ENCODE data around the gene SLC39A7.

SLC39A7 gene

GRCh38 chr6:33171016-33171879 lies 29.4 kb upstream of the SLC39A7 start:
- H3K36me3 ChIP-seq (ENCODE audit: control insufficient read depth, insufficient read depth, low read length) = no peaks in the 10 kb centered on the region
- no peak overlapping the region for H3K9ac ChIP-seq (ENCODE audit: low read depth, low read length)
- H3K4me1 ChIP-seq (ENCODE audit: control insufficient read depth, insufficient read depth, low read length) = peaks cover 6% of the 10 kb centered on the region; the same call in 1 of the 2 replicates
- no peaks in the 10 kb centered on the region for H3K9me3 ChIP-seq (ENCODE audit: control insufficient read depth, insufficient read depth, low read length)
- no peak overlapping the region for H3K27ac ChIP-seq (ENCODE audit: low read depth, low read length)
- H3K27me3 ChIP-seq (ENCODE audit: control insufficient read depth, insufficient read depth, low read length) = no peaks in the 10 kb centered on the region
- H3K4me3 ChIP-seq (ENCODE audit: low read depth, low read length) = no peak overlapping the region

DNA sequence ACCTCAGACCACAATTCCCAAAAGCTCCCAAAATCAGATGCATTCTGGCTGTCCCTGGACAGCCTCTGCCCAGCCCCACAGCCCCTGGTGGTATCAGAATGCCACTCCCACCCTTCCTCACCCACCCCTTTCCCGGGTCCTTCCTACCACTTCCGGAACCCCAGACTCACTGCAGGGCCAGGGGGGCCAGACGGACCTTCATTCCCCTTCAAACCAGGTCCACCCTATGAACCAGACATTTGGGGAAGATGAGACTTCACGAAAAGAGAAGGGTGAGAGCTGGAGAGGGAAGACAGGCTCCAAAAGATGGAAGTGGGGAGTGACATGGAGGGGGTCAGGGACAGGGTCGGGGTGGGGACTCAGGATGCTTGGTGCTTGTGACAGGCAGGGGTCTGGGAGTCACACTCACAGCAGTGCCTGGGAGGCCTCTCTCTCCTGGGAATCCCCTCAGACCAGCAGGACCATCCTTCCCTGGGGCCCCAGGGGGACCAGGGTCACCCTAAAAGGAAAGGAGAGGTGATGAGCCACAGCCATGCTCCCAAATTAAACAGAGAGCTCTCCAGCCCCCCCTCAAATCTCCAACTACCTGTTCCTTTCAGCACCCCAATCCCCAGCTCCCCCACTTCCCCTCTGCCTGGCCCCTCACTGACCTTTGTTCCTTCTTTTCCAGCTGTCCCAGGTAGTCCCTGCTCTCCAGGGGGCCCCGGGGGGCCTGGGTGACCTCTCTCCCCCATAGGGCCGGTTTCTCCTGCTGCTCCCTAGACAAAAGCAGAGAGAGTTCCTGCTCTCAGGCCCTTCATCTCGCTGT lies 28.6 kb upstream of the SLC39A7 start:
- no peaks in the 10 kb centered on the region for H3K27me3 ChIP-seq (ENCODE audit: control insufficient read depth, insufficient read depth, low read length)
- H3K9me3 ChIP-seq (ENCODE audit: control insufficient read depth, insufficient read depth, low read length) = no peaks in the 10 kb centered on the region
- H3K9ac ChIP-seq (ENCODE audit: low read depth, low read length) = no peak overlapping the region
- no peak overlapping the region for H3K27ac ChIP-seq (ENCODE audit: low read depth, low read length)
- H3K36me3 ChIP-seq (ENCODE audit: control insufficient read depth, insufficient read depth, low read length) = no peaks in the 10 kb centered on the region
- H3K4me3 ChIP-seq (ENCODE audit: low read depth, low read length) = no peak overlapping the region
- peaks cover 6% of the 10 kb centered on the region; the same call in 1 of the 2 replicates for H3K4me1 ChIP-seq (ENCODE audit: control insufficient read depth, insufficient read depth, low read length)

- Histone ChIP-seq H3K27ac (ENCODE audit: low read depth, low read length) (no peak overlapping the region), H3K4me3 (ENCODE audit: low read depth, low read length) (no peak overlapping the region), H3K4me1 (ENCODE audit: control insufficient read depth, insufficient read depth, low read length) (peaks cover 6% of the 10 kb centered on the region; the same call in 1 of the 2 replicates), H3K36me3 (ENCODE audit: control insufficient read depth, insufficient read depth, low read length) (no peaks in the 10 kb centered on the region), H3K9ac (ENCODE audit: low read depth, low read length) (no peak overlapping the region), H3K27me3 (ENCODE audit: control insufficient read depth, insufficient read depth, low read length) (no peaks in the 10 kb centered on the region), H3K9me3 (ENCODE audit: control insufficient read depth, insufficient read depth, low read length) (no peaks in the 10 kb centered on the region)
Measured at GRCh38 chr6:33172688-33173534, 27.8 kb upstream of the SLC39A7 start.

DNA sequence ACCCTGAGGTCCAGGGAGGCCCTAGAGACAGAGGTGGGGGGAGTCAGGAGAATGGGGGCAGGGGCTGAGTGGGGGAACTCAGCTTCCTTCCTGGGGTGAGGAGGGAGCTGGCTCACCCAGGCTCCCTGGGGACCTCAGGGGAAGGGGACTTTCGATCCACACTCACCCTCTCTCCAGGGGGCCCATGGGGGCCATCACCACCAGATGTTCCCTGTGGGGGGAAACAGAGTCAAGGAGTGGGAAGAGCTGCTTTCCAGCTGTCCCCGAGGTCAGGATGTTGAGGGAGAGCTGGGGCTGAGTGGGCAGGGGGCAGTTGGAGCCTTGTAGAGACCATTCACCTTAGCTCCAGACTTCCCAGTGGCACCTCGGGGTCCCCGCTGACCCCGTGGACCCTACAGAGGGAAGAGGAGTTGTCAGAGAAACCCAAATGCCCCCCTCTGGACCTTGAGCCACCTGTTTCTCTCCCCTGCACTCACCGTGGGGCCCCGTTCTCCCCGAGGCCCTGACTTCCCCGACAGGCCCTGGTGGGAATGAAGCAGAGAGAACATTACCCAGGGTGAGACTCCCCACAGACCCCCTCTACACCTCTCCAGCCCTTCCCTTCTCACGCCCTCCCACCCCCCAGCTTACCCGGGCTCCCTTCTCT lies 27.0 kb upstream of the SLC39A7 start:
- no peak overlapping the region for H3K27ac ChIP-seq (ENCODE audit: low read depth, low read length)
- H3K9me3 ChIP-seq (ENCODE audit: control insufficient read depth, insufficient read depth, low read length) = no peaks in the 10 kb centered on the region
- no peaks in the 10 kb centered on the region for H3K27me3 ChIP-seq (ENCODE audit: control insufficient read depth, insufficient read depth, low read length)
- H3K4me3 ChIP-seq (ENCODE audit: low read depth, low read length) = no peak overlapping the region
- H3K9ac ChIP-seq (ENCODE audit: low read depth, low read length) = no peak overlapping the region
- no peaks in the 10 kb centered on the region for H3K36me3 ChIP-seq (ENCODE audit: control insufficient read depth, insufficient read depth, low read length)
- H3K4me1 ChIP-seq (ENCODE audit: control insufficient read depth, insufficient read depth, low read length) = peaks cover 6% of the 10 kb centered on the region; the same call in 1 of the 2 replicates

GRCh38 chr6:33174784-33175183 lies 25.9 kb upstream of the SLC39A7 start:
- Histone ChIP-seq H3K27ac (ENCODE audit: low read depth, low read length) (no peak overlapping the region), H3K9me3 (ENCODE audit: control insufficient read depth, insufficient read depth, low read length) (no peaks in the 10 kb centered on the region), H3K4me1 (ENCODE audit: control insufficient read depth, insufficient read depth, low read length) (peaks cover 6% of the 10 kb centered on the region; the same call in 1 of the 2 replicates), H3K9ac (ENCODE audit: low read depth, low read length) (no peak overlapping the region), H3K4me3 (ENCODE audit: low read depth, low read length) (no peak overlapping the region), H3K36me3 (ENCODE audit: control insufficient read depth, insufficient read depth, low read length) (no peaks in the 10 kb centered on the region), H3K27me3 (ENCODE audit: control insufficient read depth, insufficient read depth, low read length) (no peaks in the 10 kb centered on the region)

DNA sequence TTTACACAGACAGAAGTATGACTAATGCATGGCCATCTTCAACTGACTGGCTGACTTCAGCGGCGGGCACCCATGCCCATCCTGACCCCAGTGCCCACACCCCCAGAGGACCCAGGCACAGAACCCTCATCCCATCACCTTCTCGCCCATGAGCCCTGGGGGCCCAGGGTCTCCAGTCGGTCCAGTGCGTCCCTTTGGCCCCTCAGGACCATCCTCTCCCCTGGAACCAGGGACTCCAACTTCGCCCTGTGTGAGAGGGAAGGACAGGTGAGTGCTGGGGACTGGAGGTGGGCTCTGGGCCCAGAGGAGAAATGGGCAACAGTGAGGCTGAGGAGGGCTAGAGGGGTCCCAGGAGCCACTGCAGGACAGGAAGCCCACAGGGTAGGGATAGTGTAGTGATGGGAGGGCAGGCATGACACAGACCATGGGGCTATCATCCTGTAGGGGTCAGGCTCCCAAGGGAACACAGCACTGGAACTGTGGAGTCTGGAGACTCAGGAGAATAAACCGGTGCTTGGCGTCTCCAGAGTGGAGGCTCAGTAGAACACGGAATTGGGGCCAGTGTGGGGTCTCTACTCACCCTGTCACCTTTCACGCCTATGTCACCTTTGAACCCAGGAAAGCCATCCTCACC lies 25.1 kb upstream of the SLC39A7 start:
- Histone ChIP-seq H3K36me3 (ENCODE audit: control insufficient read depth, insufficient read depth, low read length) (no peaks in the 10 kb centered on the region), H3K4me1 (ENCODE audit: control insufficient read depth, insufficient read depth, low read length) (peaks cover 6% of the 10 kb centered on the region; the same call in 1 of the 2 replicates), H3K4me3 (ENCODE audit: low read depth, low read length) (no peak overlapping the region), H3K27me3 (ENCODE audit: control insufficient read depth, insufficient read depth, low read length) (no peaks in the 10 kb centered on the region), H3K9ac (ENCODE audit: low read depth, low read length) (no peak overlapping the region), H3K9me3 (ENCODE audit: control insufficient read depth, insufficient read depth, low read length) (no peaks in the 10 kb centered on the region), H3K27ac (ENCODE audit: low read depth, low read length) (no peak overlapping the region)

DNA sequence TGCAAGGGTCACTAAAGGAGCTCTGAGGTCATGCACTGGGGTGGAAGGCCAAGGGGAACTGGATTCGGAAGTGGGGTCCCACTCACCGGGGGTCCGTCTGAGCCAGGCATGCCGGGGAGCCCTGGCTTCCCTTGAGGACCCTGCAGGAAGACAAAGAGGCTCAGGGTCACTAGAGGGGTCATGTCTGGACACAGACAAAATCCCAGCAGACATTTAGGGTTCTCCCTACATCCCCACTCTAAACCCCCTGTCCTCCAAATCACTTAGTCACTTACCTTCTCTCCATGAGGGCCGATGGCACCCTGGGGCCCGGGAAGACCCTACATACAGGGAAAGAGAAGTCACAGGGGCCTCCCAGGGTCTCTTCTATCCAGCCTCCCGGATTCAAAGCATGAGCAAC lies 23.8 kb upstream of the SLC39A7 start:
- H3K27me3 ChIP-seq (ENCODE audit: control insufficient read depth, insufficient read depth, low read length) = no peaks in the 10 kb centered on the region
- no peaks in the 10 kb centered on the region for H3K36me3 ChIP-seq (ENCODE audit: control insufficient read depth, insufficient read depth, low read length)
- H3K9me3 ChIP-seq (ENCODE audit: control insufficient read depth, insufficient read depth, low read length) = no peaks in the 10 kb centered on the region
- no peak overlapping the region for H3K4me3 ChIP-seq (ENCODE audit: low read depth, low read length)
- peaks cover 6% of the 10 kb centered on the region; the same call in 1 of the 2 replicates for H3K4me1 ChIP-seq (ENCODE audit: control insufficient read depth, insufficient read depth, low read length)
- H3K27ac ChIP-seq (ENCODE audit: low read depth, low read length) = no peak overlapping the region
- H3K9ac ChIP-seq (ENCODE audit: low read depth, low read length) = no peak overlapping the region

GRCh38 chr6:33177552-33178446 lies 22.9 kb upstream of the SLC39A7 start:
- Histone ChIP-seq H3K27me3 (ENCODE audit: control insufficient read depth, insufficient read depth, low read length) (no peaks in the 10 kb centered on the region), H3K36me3 (ENCODE audit: control insufficient read depth, insufficient read depth, low read length) (no peaks in the 10 kb centered on the region), H3K9ac (ENCODE audit: low read depth, low read length) (no peak overlapping the region), H3K27ac (ENCODE audit: low read depth, low read length) (no peak overlapping the region), H3K4me3 (ENCODE audit: low read depth, low read length) (no peak overlapping the region), H3K9me3 (ENCODE audit: control insufficient read depth, insufficient read depth, low read length) (no peaks in the 10 kb centered on the region), H3K4me1 (ENCODE audit: control insufficient read depth, insufficient read depth, low read length) (peaks cover 2% of the 10 kb centered on the region; the same call in 1 of the 2 replicates)

- Histone ChIP-seq H3K4me3 (ENCODE audit: low read depth, low read length) (no peak overlapping the region), H3K9ac (ENCODE audit: low read depth, low read length) (no peak overlapping the region), H3K36me3 (ENCODE audit: control insufficient read depth, insufficient read depth, low read length) (no peaks in the 10 kb centered on the region), H3K27ac (ENCODE audit: low read depth, low read length) (no peak overlapping the region), H3K27me3 (ENCODE audit: control insufficient read depth, insufficient read depth, low read length) (no peaks in the 10 kb centered on the region), H3K4me1 (ENCODE audit: control insufficient read depth, insufficient read depth, low read length) (no peaks in the 10 kb centered on the region), H3K9me3 (ENCODE audit: control insufficient read depth, insufficient read depth, low read length) (no peaks in the 10 kb centered on the region)
Measured at GRCh38 chr6:33178755-33179475, 21.8 kb upstream of the SLC39A7 start.

Data from HUES48 (cell line).